Fibroblast of lung (primary cell): Measurements from ENCODE around the gene MTRF1. TPM values are rescaled to one million over a fixed set of nuclear protein-coding genes. Genes with fewer than 3 reads are reported as not detected.

ENCODE experiments used
- DNase-seq, 2 donors: peaks; one replicate each; pipeline versions ENCODE4 v3.0.0 to v3.0.0-alpha.2; 2010; ENCODE audit warnings: low read depth in 2 of 2
- H2AFZ ChIP-seq: 2 replicates; pipeline ENCODE4 v1.5.1; 2012; ENCODE audit warnings: low read length, control low read depth, inconsistent platforms
- H3K27ac ChIP-seq: 2 replicates; pipeline ENCODE4 v1.5.1; 2011; ENCODE audit warnings: low read length, control low read depth; ENCODE audit not compliant: insufficient read depth
- H3K27me3 ChIP-seq: 2 replicates; pipeline ENCODE4 v1.5.1; 2011; ENCODE audit warnings: mild to moderate bottlenecking, low read length; ENCODE audit not compliant: control insufficient read depth, insufficient read depth
- H3K36me3 ChIP-seq: 2 replicates; pipeline ENCODE4 v1.5.1; 2011; ENCODE audit warnings: low read length; ENCODE audit not compliant: control insufficient read depth, insufficient read depth
- H3K4me1 ChIP-seq: 2 replicates; pipeline ENCODE4 v1.5.1; 2011; ENCODE audit warnings: low read length; ENCODE audit not compliant: control insufficient read depth, insufficient read depth; ENCODE audit errors: extremely low read depth
- H3K4me2 ChIP-seq: 2 replicates; pipeline ENCODE4 v1.5.1; 2011; ENCODE audit warnings: low read length, control low read depth; ENCODE audit not compliant: insufficient read depth; ENCODE audit errors: extremely low read depth
- H3K4me3 ChIP-seq, 4 experiments: fragments of 200-600 bp in 1 of 4; sonication (generic) in 1 of 4; replicated peaks in 1 of 4; 2 replicates each; pipeline ENCODE4 v1.5.1; 2011 to 2016; ENCODE audit warnings: low read length in 4 of 4, low read depth in 3 of 4, mild to moderate bottlenecking in 3 of 4, control low read depth in 2 of 4, inconsistent platforms in 1 of 4, mixed read lengths in 1 of 4; ENCODE audit not compliant: insufficient read depth in 1 of 4; ENCODE audit errors: control extremely low read depth in 1 of 4
- H3K79me2 ChIP-seq: 2 replicates; pipeline ENCODE4 v1.5.1; 2012; ENCODE audit warnings: mild to moderate bottlenecking, low read length, inconsistent platforms; ENCODE audit not compliant: control insufficient read depth, insufficient read depth
- H3K9ac ChIP-seq: 2 replicates; pipeline ENCODE4 v1.5.1; 2011; ENCODE audit warnings: mild to moderate bottlenecking, low read length, control low read depth; ENCODE audit not compliant: insufficient read depth
- H3K9me3 ChIP-seq: 2 replicates; pipeline ENCODE4 v1.5.1; 2012; ENCODE audit warnings: low read depth, low read length; ENCODE audit not compliant: control insufficient read depth, insufficient read depth
- H4K20me1 ChIP-seq: 2 replicates; pipeline ENCODE4 v1.5.1; 2011; ENCODE audit warnings: low read length; ENCODE audit not compliant: control insufficient read depth, insufficient read depth; ENCODE audit errors: extremely low read depth
- CTCF ChIP-seq, 2 donors: IDR thresholded peaks in 1 of 2; conservative IDR thresholded peaks in 1 of 2; 1 replicate in 1 of 2; 2 replicates in 1 of 2; pipeline ENCODE4 v1.5.1; 2011 to 2012; ENCODE audit warnings: low read length in 2 of 2, control low read depth in 1 of 2, inconsistent platforms in 1 of 2, low read depth in 1 of 2, mild to moderate bottlenecking in 1 of 2
- EZH2 ChIP-seq: IDR thresholded peaks from 2 replicates; pipeline ENCODE4 v1.5.1; 2012; ENCODE audit warnings: low read length, control low read depth, mild to moderate bottlenecking; ENCODE audit errors: missing control alignments
- polyA minus RNA-seq: library from RNA; depleted of rRNA, polyadenylated mRNA; stranded (reverse); fragments of >200 nt; gene quantifications from 2 replicates; pipeline ENCODE4 v1.2.3, GENCODE V29; 2011; ENCODE audit warnings: low replicate concordance
- polyA plus RNA-seq, 2 donors: library from polyadenylated mRNA; depleted of rRNA in 1 of 2; stranded (reverse) in 1 of 2; unstranded in 1 of 2; fragments of >200 nt; gene quantifications; 2 replicates each; pipeline ENCODE4 v1.2.1, GENCODE V29; 2011 to 2012; ENCODE audit warnings: missing spikeins in 1 of 2
- total RNA-seq: library from RNA; depleted of rRNA; stranded (reverse); fragments of >200 nt; gene quantifications from 2 replicates; pipeline ENCODE4 v1.2.1, GENCODE V29; 2014

The MTRF1 gene
- 13.4 and 17.2 TPM in 2 replicates for total RNA-seq
- polyA plus RNA-seq: 9.4 and 11.6 TPM in 2 replicates
- 6.4 and 7.7 TPM in 2 replicates for polyA plus RNA-seq (2012)
- polyA minus RNA-seq: 0.59 and 6.2 TPM in 2 replicates

GRCh38 chr13:41263261-41263971 is at the start of gene MTRF1:
Gene MTRF1 (minus strand): TSS chr13:41263576. CDS start chr13:41260907, 2,669 bp downstream.
- Histone ChIP-seq H4K20me1 (no peaks in the 10 kb centered on the region), H2AFZ (peak within 1 kb of the TSS; percentile 100), H3K4me2 (peak within 1 kb of the TSS; percentile 69), H3K9me3 (no peaks in the 10 kb centered on the region), H3K27me3 (no peaks in the 10 kb centered on the region), H3K27ac (peak within 1 kb of the TSS; percentile 76), H3K79me2 (no peaks in the 10 kb centered on the region), H3K4me1 (no peaks in the 10 kb centered on the region), H3K9ac (peak within 1 kb of the TSS; percentile 70), H3K4me3 (peak within 1 kb of the TSS; percentile 64 to 99 (median 95)), H3K36me3 (peaks cover 2% of the 10 kb centered on the region)
- DNase-seq: peak; percentile 71 to 80
- TF ChIP-seq CTCF (conservative IDR thresholded peaks at IDR 0.05 in 1 of 2, IDR thresholded peaks at IDR 0.05 in 1 of 2; ENCODE audit: low read depth in 1 of 2, low read length in 2 of 2) (no peak), EZH2 (no peak)

GRCh38 chr13:41313117-41313516 is 49.7 kb upstream of the MTRF1 start:
- Histone ChIP-seq H3K27ac (peak overlapping the region; percentile 45), H3K4me2 (peak overlapping the region; percentile 91)

GRCh38 chr13:41312176-41312500 is 48.8 kb upstream of the MTRF1 start:
- no peak for TF ChIP-seq CTCF (conservative IDR thresholded peaks at IDR 0.05 in 1 of 2, IDR thresholded peaks at IDR 0.05 in 1 of 2; ENCODE audit: low read depth in 1 of 2, low read length in 2 of 2)
- TF ChIP-seq EZH2: no peak
- Histone ChIP-seq H3K4me2 (peak overlapping the region; percentile 91), H4K20me1 (no peaks in the 10 kb centered on the region), H2AFZ (peak overlapping the region; percentile 68), H3K9ac (peak overlapping the region; percentile 81), H3K4me3 (peak overlapping the region; percentile 63 to 99 (median 93)), H3K4me1 (peaks cover 7% of the 10 kb centered on the region), H3K9me3 (no peaks in the 10 kb centered on the region), H3K36me3 (no peaks in the 10 kb centered on the region), H3K27me3 (no peaks in the 10 kb centered on the region), H3K27ac (peak overlapping the region; percentile 84), H3K79me2 (peaks cover 57% of the 10 kb centered on the region)
- peak; percentile 41 to 52 for DNase-seq

More at GRCh38 chr13:41313117-41313516, 49.7 kb upstream of the MTRF1 start:
- peak overlapping the region; percentile 63 to 99 (median 93) for H3K4me3 ChIP-seq
- no peak overlapping the region for H3K9ac ChIP-seq
- H3K27me3 ChIP-seq: no peaks in the 10 kb centered on the region
- TF ChIP-seq CTCF (conservative IDR thresholded peaks at IDR 0.05 in 1 of 2, IDR thresholded peaks at IDR 0.05 in 1 of 2; ENCODE audit: low read depth in 1 of 2, low read length in 2 of 2) (no peak), EZH2 (no peak)
- H2AFZ ChIP-seq: no peak overlapping the region
- no peaks in the 10 kb centered on the region for H3K36me3 ChIP-seq
- DNase-seq: no peak
- no peaks in the 10 kb centered on the region for H4K20me1 ChIP-seq
- H3K9me3 ChIP-seq: no peaks in the 10 kb centered on the region
- peaks cover 67% of the 10 kb centered on the region for H3K79me2 ChIP-seq
- peaks cover 7% of the 10 kb centered on the region for H3K4me1 ChIP-seq
